Suprapubic skin (tissue), 4 donors: ENCODE data around the gene TCF12. TPM values are rescaled to one million over a fixed set of nuclear protein-coding genes. Genes with fewer than 3 reads are reported as not detected.

Experiments
- DNase-seq, 2 donors: peaks; one replicate each; pipeline ENCODE4 v3.0.0-alpha.2; 2019; ENCODE audit warnings: low spot score in 2 of 2
- H3K27ac ChIP-seq: fragments of 200-600 bp; sonication (generic); one replicate; pipeline ENCODE4 v1.5.1; 2019
- H3K27me3 ChIP-seq: fragments of 200-600 bp; sonication (generic); one replicate; pipeline ENCODE4 v1.5.1; 2019
- H3K36me3 ChIP-seq: fragments of 200-600 bp; sonication (generic); one replicate; pipeline ENCODE4 v1.5.1; 2019
- H3K4me1 ChIP-seq: fragments of 200-600 bp; sonication (generic); one replicate; pipeline ENCODE4 v1.5.1; 2019
- H3K4me3 ChIP-seq: fragments of 200-600 bp; sonication (generic); one replicate; pipeline ENCODE4 v1.5.1; 2019; ENCODE audit warnings: mild to moderate bottlenecking
- H3K9me3 ChIP-seq: fragments of 200-600 bp; sonication (generic); one replicate; pipeline ENCODE4 v1.5.1; 2019
- CTCF ChIP-seq, 2 donors: fragments of 200-600 bp in 1 of 2; fragments of 450-650 bp in 1 of 2; sonication (generic) in 1 of 2; IDR thresholded peaks; one replicate each; pipeline ENCODE4 v1.5.1; 2016 to 2019; ENCODE audit warnings: antibody characterized with exemption in 2 of 2, mild to moderate bottlenecking in 1 of 2, moderate library complexity in 1 of 2
- EP300 ChIP-seq: sonication (generic); formaldehyde crosslinking; IDR thresholded peaks from one replicate; pipeline ENCODE4 v1.6.1; 2017; ENCODE audit warnings: antibody characterized with exemption
- POLR2A ChIP-seq, 2 donors: fragments of 450-650 bp; IDR thresholded peaks; one replicate each; pipeline ENCODE4 v1.6.1; 2017; ENCODE audit warnings: antibody characterized with exemption in 2 of 2, mild to moderate bottlenecking in 2 of 2, moderate library complexity in 2 of 2
- POLR2AphosphoS5 ChIP-seq, 3 donors: sonication (generic); formaldehyde crosslinking; IDR thresholded peaks; one replicate each; pipeline ENCODE4 v1.6.1; 2017; ENCODE audit warnings: antibody characterized with exemption in 3 of 3
- WGBS: methylation state at CpG from one replicate; pipeline ENCODE4 v1.1.5; 2018; 5-methylcytosine and 5-hydroxymethylcytosine counted together
- total RNA-seq, 4 donors: library from RNA; depleted of rRNA; stranded (reverse); fragments of >200 nt; gene quantifications; one replicate each; pipeline ENCODE4 v1.1.0, GENCODE V29; 2016

Gene TCF12
- total RNA-seq, 4 donors from 2014 or later: 91.3 to 118 (median 105) TPM

DNA sequence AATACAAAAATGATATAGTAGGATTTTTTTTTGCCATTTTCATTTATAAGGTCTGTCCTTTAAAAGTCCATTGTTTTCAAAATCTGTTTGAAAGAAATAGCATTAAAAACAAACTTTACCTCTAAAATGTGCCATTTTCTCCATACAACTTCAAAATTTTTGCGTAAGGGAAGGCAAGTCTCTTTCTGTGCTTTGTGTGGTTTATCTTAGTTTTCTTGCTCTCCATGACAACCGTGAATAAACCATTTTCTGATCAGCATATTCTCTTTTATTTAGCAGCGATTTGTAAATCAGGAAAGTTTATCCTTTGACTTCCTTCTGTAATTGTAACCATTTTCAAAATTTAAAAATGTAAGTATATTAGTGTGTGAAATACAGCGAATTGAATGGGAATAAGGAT is 310.0 kb downstream of the TCF12 start:
- H3K27ac ChIP-seq: peak overlapping the region; percentile 24
- H3K4me1 ChIP-seq: peaks cover 15% of the 10 kb centered on the region
- H3K27me3 ChIP-seq: no peaks in the 10 kb centered on the region
- no peak for DNase-seq
- WGBS: 71% methylated on average over 4 of the region's 4 CpGs
- no peaks in the 10 kb centered on the region for H3K9me3 ChIP-seq
- TF ChIP-seq CTCF (IDR thresholded peaks at IDR 0.05) (no peak), POLR2AphosphoS5 (IDR thresholded peaks at IDR 0.05) (no peak), EP300 (no peak), POLR2A (IDR thresholded peaks at IDR 0.05) (no peak)
- peaks cover 13% of the 10 kb centered on the region for H3K36me3 ChIP-seq
- no peak overlapping the region for H3K4me3 ChIP-seq

GRCh38 chr15:57229051-57229450 is 310.6 kb downstream of the TCF12 start:
- TF ChIP-seq POLR2AphosphoS5 (IDR thresholded peaks at IDR 0.05) (no peak), CTCF (IDR thresholded peaks at IDR 0.05) (no peak), POLR2A (IDR thresholded peaks at IDR 0.05) (no peak), EP300 (no peak)
- H3K9me3 ChIP-seq: no peaks in the 10 kb centered on the region
- no peaks in the 10 kb centered on the region for H3K27me3 ChIP-seq
- H3K4me1 ChIP-seq: peaks cover 15% of the 10 kb centered on the region
- peaks cover 20% of the 10 kb centered on the region for H3K36me3 ChIP-seq
- no peak overlapping the region for H3K27ac ChIP-seq
- DNase-seq: no peak
- no peak overlapping the region for H3K4me3 ChIP-seq

DNA sequence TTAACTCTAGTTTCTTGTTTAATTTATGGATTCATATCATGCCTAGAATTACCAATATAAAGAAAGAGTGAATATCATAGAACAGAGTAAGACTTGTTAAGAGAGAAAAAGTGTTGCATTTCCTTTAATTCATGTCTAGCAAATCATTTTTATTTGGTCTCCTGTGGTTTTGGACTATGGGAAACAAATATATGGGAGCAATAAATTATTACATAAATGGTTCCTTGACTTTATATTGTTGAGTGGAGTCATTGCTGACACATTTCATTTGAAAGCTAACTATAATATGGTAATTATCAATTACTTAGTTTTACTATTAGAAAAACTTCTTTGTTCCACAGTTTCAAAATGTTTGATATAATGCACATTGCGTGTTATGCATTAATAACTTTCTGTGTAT is 313.1 kb downstream of the TCF12 start:
- no peaks in the 10 kb centered on the region for H3K9me3 ChIP-seq
- H3K27ac ChIP-seq: no peak overlapping the region
- 97% methylated on average over 1 of the region's 1 CpG for WGBS
- H3K27me3 ChIP-seq: no peaks in the 10 kb centered on the region
- peaks cover 41% of the 10 kb centered on the region for H3K36me3 ChIP-seq
- DNase-seq: no peak
- no peak for TF ChIP-seq POLR2AphosphoS5 (IDR thresholded peaks at IDR 0.05)
- no peak for TF ChIP-seq CTCF (IDR thresholded peaks at IDR 0.05)
- TF ChIP-seq EP300: no peak
- no peak for TF ChIP-seq POLR2A (IDR thresholded peaks at IDR 0.05)
- H3K4me1 ChIP-seq: peaks cover 18% of the 10 kb centered on the region
- no peak overlapping the region for H3K4me3 ChIP-seq

DNA sequence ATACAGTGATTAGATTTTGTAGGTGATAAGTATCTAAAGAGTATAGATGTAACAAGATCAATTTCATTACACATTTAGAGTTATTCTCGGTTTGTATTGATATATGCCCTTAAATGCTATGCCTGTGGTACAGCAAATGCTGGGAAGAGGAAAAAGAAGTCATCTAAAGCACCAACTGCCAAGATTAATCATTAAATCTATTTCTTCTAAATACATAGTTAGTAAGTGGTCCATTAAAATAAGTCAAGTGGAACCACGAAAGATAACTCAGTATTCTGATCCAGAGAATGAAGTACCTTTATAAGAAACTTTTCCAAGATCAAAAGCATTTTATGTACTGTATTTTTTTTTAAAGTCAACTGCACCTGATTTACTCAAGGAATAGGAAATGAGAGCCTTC is 315.7 kb downstream of the TCF12 start:
- Histone ChIP-seq H3K4me1 (peaks cover 5% of the 10 kb centered on the region), H3K4me3 (no peak overlapping the region), H3K27me3 (no peaks in the 10 kb centered on the region), H3K36me3 (peaks cover 47% of the 10 kb centered on the region), H3K27ac (no peak overlapping the region), H3K9me3 (no peaks in the 10 kb centered on the region)
- WGBS: 92% methylated on average over 2 of the region's 2 CpGs
- TF ChIP-seq POLR2AphosphoS5 (IDR thresholded peaks at IDR 0.05): no peak
- TF ChIP-seq CTCF (IDR thresholded peaks at IDR 0.05): no peak
- no peak for TF ChIP-seq EP300
- TF ChIP-seq POLR2A (IDR thresholded peaks at IDR 0.05): no peak
- no peak for DNase-seq

- H3K4me1 ChIP-seq: peaks cover 5% of the 10 kb centered on the region
- H3K27ac ChIP-seq: no peak overlapping the region
- H3K27me3 ChIP-seq: no peaks in the 10 kb centered on the region
- no peak for DNase-seq
- H3K9me3 ChIP-seq: no peaks in the 10 kb centered on the region
- no peak overlapping the region for H3K4me3 ChIP-seq
- 80% methylated on average over 4 of the region's 4 CpGs for WGBS
- TF ChIP-seq EP300 (no peak), CTCF (IDR thresholded peaks at IDR 0.05) (no peak), POLR2A (IDR thresholded peaks at IDR 0.05) (no peak), POLR2AphosphoS5 (IDR thresholded peaks at IDR 0.05) (no peak)
- peaks cover 51% of the 10 kb centered on the region for H3K36me3 ChIP-seq
Observed at GRCh38 chr15:57235186-57235585, 316.7 kb downstream of the TCF12 start.
